ENCODE measurements around the gene SPINK5. TPM values are rescaled to one million over a fixed set of nuclear protein-coding genes. Genes with fewer than 3 reads are reported as not detected.
A peak's percentile ranks its signal among the peaks of the same experiment; 100 is the strongest.

The SPINK5 gene
- total RNA-seq, 1 donor from 2014 or later, result not detected

- DNase-seq (ENCODE audit: low read depth in 2 of 2), result no peak
Observed at GRCh38 chr5:148172377-148172776, 108.6 kb downstream of the SPINK5 start.

DNA sequence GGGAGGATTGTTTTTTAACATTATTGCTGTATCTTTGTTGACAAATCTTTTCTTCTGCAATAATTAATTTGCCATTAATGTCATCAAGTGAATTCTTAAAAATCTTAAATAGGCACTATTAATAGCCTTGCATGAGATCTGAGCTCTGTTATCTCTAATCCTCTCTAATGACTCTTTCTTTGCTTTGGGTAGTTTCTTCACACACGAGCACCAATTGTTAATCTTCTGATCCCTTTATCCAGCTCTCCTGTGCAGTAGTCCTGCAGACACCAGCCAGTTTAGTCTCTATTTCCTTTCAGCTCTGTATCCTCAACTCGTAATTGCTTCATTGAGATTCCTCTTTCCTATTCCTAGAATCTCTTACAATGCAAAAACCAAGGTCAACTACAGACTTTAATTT is 112.7 kb downstream of the SPINK5 start:
- DNase-seq (ENCODE audit: low read depth in 2 of 2), result no peak

DNA sequence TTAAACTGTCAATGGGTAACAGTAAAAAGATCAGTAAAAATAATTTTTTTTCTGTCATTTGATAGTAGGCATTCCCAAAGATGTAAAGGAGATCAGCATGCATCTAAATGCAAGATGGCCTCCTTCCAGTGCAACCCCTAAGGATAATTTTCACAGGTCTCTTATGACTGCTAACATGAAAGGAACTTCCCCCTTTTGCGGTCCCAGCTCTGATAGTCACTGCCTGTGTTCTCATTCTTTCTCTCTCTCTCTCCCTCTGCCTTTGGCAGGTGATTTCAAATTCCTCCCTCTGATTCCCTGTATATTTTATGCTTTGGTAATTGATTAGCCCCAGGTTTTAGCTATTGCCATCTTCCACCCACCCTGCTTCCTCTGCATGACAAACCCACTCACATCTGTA is 113.4 kb downstream of the SPINK5 start:
- no peak for DNase-seq (ENCODE audit: low read depth in 2 of 2)

GRCh38 chr5:148179234-148179824 is 115.5 kb downstream of the SPINK5 start:
- peak; percentile 77 to 84 for DNase-seq (ENCODE audit: low read depth in 2 of 2)

- DNase-seq (ENCODE audit: low read depth in 2 of 2), result peak; percentile 8 to 85
Observed at GRCh38 chr5:148186248-148187003, 122.6 kb downstream of the SPINK5 start.

Other genes with a start within 250 kb of the SPINK5 start
- gene SPINK1, start 232.3 kb upstream of the SPINK5 start, total RNA-seq, result not detected in 2 replicates
- not detected in 2 replicates for gene SCGB3A2, start 185.3 kb upstream of the SPINK5 start, total RNA-seq
- gene C5orf46, start 157.4 kb upstream of the SPINK5 start, total RNA-seq, result not detected in 2 replicates
- gene SPINK14, start 104.6 kb downstream of the SPINK5 start, total RNA-seq, result not detected in 2 replicates
- gene SPINK6, start 139.1 kb downstream of the SPINK5 start, total RNA-seq, result not detected in 2 replicates
- not detected in 2 replicates for gene MARCOL, start 174.5 kb downstream of the SPINK5 start, total RNA-seq
- not detected in 2 replicates for gene SPINK13, start 204.8 kb downstream of the SPINK5 start, total RNA-seq
- not detected in 2 replicates for gene SPINK7, start 248.4 kb downstream of the SPINK5 start, total RNA-seq

Measured in lung microvascular endothelial cell (primary cell).